NCI-H1436 treated with DMSO at 0.1 percent for 48 hours (cell line): Measurements from ENCODE around the gene TPBGL.

Source experiments
- DNase-seq: peaks from one replicate; lab custom pipeline; 2025; lab: John Stamatoyannopoulos, UW

TPBGL gene, protein sequence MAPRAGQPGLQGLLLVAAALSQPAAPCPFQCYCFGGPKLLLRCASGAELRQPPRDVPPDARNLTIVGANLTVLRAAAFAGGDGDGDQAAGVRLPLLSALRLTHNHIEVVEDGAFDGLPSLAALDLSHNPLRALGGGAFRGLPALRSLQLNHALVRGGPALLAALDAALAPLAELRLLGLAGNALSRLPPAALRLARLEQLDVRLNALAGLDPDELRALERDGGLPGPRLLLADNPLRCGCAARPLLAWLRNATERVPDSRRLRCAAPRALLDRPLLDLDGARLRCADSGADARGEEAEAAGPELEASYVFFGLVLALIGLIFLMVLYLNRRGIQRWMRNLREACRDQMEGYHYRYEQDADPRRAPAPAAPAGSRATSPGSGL

DNA sequence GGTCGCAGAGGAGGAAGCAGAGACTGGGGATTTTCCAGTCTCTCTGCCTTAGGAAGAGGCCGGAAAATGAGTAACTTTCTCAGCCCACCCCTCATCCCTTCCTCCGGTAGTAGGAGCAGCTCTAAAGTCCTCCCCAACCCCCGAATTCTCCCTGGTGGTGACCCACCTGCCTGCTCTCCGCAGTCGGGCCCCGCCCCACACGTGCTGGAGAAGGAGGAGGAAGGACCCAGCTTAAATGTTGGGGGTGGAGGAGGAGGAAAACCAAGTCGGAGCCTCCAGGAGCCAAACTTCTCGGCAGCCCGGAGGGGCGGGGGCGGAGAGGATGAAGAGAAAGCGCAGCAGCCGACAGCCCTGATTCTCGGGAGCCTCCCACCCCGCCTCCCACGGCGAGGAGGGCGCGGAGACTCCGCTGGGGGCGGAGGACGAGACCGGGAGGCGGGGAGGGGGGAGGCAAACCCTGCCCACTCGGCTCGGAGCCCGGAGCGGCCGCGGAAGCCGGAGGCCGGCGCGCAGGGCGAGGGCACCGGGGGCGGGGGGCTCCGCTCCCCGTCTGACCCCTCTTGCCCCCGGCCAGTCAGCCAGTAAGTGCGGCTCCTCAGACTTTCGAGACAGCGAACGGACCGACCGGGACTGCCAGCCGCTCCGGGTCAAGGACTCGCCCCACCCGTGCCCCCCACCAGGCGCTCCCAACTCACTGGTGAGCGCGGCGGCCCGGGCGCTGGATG, at the start of gene TPBGL:
Gene TPBGL (plus strand): TSS at position 464 of the 725 bp plus-strand sequence. CDS start 276 bp downstream, outside the sequence.
- no peak for DNase-seq

DNA sequence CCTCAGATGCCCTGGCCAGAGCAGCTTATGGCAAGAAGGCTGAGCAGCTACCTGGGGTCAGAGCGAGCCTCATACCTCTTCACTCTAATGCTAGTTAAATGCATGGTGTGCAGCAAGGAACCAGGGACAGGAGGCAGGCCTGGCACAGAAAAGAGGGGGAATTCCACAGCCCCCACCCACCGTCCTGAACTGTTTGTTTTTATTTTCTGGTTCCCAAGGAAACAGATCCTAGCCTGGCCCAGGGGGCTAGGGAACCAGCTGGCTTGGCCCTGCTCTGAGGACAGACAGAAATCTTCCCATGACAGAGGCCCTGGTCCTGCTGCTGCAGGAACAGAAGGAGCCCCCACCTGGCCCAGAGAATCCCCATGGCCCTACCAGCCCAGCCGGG, 49.2 kb upstream of the TPBGL start:
- DNase-seq: no peak

DNA sequence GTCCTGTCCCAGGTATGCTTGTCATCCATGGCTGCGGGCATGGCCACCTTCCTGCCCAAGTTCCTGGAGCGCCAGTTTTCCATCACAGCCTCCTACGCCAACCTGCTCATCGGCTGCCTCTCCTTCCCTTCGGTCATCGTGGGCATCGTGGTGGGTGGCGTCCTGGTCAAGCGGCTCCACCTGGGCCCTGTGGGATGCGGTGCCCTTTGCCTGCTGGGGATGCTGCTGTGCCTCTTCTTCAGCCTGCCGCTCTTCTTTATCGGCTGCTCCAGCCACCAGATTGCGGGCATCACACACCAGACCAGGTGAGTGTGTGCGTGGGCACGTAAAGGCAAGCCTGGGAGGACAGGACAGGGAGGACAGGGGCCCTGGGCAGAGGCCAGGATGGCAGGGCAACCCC, 47.3 kb upstream of the TPBGL start:
- DNase-seq: no peak

DNA sequence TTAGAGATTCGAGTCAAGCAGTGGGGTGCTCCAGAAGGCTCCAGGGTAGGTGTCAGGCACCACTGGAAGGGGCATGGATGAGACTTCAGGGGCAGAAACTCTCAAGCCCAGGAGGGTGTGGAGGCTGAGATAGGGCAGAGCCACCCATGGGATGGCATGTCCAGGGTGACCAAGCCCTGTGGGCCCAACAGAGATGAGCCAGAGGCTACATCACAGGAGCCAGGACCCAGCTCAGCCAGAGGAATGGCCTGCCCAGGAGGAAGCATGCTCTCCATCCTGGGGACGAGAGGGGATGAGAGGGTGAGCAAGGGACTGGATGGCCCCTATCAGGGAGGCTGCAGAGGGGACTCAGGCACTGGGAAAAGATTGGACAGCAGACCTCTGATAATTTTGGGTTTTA, 46.9 kb upstream of the TPBGL start:
- DNase-seq: no peak

DNA sequence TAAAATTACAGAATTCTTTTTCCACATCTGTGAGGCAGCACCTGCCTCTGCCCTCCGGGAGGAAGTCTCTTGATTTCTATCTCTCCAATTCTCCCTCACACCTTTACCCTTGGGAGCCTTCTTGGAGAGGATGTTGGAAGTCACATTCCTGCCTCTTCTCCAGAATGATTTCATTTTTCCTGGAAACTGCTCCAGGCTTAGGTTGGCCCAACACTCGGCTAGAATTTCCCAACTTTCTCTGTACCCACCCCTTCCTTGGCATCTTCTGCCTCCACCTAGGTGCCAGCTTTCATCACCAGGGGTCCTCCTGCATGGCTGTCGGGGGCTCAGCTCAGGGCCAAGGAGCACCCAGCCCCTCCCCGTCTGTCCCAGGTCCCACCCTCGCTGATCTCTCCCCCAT, 46.4 kb upstream of the TPBGL start:
- no peak for DNase-seq

DNA sequence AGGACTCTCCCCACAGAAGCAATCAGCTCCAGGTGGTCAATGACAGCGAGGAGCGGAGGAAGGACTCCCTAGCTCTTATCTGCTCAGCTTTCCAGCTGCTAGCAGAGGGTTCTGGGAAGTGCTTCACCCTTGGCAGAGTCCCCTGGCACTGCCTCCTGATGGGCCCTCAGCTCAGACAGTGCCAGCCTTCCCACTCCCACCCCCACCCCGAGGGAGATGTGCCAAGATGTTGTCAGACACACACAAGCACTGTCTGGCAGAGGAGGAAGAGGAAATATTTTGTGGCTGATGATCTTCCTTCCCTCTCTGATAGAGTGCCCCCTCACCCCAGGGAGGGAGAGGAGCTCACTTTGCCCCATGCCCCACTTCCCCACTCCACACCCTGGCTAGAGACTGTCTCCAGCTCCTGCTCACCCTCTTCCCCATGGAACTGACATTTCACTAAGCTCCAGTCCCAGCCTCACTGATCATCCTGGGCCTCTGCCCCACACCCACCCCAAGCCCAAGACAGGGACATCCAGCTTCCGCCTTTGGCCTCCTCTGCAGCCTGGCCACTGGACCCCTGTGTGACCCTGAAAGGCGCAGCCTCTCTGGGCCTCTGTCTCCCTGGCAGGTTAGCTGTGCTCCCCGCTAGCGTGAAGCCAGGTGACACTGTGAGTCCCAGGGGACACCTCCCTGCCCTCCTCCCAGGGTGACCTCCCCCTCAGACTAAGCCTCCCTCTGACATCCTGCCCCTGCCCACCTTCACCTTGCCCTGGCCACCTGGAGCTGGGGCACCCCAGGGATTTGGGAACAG, 45.2 kb upstream of the TPBGL start:
- no peak for DNase-seq

DNA sequence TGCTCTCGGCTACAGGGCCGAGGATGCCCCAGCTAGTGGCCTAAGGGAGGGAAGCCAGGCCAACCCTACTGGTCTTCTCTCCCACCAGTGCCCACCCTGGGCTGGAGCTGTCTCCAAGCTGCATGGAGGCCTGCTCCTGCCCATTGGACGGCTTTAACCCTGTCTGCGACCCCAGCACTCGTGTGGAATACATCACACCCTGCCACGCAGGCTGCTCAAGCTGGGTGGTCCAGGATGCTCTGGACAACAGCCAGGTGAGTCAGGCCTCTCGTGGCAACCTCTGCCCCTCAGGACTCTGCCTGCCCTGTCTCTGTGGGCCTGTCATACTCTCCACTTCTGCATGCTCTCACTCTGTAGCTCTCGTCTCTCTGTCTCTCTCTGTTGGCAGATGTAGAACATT, 44.1 kb upstream of the TPBGL start:
- DNase-seq: no peak

DNA sequence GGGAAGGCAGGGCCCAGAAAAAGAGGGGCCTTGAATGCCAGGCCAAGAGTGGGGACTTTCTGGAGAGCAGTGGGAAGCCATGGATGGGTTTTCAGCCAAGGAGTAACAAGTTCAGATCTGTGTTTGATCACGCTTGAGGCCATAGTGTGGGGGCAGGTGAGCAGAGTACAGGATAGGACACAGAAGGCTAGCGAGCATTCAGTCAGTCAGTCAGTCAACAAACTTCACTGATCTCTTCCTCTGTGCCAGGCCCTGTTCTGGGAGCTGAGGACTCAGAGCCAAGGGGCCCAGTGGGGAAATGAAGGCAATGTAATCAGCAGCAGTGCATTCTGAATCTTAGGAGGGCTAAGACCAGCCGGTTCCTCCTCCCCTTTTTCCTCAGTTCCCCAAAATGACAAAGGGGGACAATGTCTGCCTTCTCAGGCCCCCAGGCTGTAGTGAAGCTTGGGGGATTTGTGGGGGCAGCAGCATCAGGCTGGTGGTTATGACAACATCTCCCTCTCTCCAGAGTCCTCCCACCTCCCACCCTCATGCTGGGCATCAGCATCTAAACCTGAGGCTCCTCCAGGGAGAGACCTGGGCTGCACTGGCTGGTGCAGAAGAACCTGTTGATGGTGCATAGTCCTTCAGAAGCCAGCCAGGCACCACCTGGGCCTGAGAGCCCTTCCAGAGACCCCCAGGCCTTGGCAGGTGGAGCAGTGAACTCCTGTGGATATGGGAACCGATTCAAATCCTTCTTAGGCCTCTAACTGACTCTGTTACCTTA, 42.9 kb upstream of the TPBGL start:
- DNase-seq: no peak

DNA sequence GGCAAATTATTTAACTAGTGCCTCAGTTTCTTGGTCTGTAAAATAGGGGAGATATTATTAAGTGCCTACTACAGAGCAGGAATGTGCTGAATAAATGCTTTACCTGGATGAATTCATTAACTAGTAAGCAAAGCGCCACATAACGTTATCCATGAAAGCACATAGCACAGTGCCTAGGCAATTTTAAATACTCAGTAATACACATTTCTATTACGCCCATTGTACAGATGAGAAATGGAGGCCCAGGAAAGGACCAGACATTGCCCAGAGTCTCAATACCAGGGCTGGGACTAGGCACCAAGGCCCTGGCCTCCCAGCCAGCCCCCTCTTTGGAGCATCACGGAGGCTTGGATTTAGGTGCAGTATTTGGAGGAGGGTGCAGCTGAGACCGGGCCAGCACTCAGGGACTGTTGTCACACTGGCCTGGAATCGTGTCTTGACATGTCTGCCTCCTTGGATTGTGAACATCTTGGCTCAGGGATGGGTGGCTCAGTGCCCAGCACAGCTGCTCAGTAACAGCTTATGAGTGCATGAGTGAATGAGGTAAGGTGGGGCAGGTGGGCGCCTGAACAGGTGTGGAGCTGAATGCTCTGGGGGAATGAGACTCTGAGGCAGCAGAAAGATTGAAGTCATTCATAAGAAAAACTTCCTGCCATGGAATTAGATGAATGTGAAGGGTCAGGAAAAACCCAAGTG, 42.1 kb upstream of the TPBGL start:
- no peak for DNase-seq

DNA sequence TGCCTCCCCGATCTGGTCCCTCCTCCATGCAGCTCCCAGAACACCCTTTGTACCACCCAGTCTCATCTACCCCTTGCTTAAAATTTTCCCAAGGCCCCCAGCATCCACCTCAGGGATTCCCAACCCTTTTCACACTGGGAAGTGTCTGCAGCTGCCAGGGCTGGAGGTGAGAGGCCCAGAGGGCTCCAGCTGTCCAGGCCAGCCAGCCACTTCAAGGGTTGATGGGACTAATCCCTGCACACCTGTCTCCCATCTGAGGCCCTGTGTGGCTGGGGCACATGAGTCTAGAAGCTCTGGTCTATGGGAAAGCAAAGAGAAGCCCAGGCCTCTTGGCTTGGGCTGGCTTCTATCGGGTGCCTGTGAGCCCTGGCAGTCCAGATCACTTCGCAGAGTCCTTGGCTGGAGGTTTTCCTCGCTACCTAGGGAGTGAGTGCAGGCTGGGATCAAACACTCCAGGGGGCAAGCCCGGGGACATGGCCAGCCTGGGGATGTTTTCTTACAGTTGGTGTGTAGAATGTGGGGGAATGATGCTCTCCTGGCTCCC, 41.1 kb upstream of the TPBGL start:
- DNase-seq: no peak

DNA sequence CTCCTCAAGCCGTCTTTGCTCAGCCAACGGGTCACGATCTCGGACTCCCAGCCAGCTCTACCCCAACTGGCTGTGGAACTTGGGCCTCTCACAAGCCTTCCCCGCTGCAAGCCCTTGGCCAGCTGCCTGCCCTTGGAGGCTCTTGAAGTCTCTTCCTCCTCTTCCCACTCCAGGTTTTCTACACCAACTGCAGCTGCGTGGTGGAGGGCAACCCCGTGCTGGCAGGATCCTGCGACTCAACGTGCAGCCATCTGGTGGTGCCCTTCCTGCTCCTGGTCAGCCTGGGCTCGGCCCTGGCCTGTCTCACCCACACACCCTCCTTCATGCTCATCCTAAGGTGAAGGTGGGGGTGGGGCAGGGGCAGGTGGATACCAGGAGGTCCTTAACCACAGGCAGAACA, 40.5 kb upstream of the TPBGL start:
- DNase-seq: no peak

DNA sequence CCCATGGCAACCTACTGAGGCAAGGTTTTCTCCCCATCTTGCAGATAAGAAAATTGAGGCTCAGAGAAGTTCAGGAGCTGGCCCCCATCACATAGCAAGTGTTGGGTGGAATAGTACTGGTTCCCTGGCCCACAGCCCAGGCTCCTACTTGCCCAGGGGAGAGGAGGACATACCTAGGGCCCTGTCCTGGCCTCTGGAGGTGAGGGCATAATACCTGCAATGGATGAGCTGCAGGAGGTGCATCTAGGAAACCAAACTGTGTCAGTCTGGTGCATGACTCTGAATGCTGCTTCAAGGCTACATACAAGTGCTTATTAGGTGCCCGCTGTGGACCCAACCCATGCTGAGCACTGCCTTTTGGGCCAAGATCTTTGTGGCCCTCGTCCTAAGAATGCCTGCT, 40.0 kb upstream of the TPBGL start:
- DNase-seq: no peak

DNA sequence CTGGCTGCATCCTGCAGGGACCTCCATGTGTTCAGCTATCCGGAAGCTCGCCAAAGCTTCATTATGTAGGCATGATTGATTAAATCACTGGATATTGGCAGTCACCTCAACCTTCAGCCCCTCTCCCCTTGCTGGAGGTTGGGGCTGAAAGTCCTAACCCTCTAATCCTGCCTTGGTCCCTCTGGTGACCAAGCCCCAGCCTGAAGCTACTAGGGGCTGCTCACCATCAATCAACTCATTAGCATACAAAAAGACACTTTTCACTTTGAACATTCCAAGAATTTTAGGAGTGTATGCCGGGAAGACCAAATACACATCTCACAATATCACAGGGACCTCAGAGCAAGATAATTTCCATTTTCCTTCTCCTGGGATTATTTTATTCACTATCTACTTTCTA, 38.8 kb upstream of the TPBGL start:
- no peak for DNase-seq

DNA sequence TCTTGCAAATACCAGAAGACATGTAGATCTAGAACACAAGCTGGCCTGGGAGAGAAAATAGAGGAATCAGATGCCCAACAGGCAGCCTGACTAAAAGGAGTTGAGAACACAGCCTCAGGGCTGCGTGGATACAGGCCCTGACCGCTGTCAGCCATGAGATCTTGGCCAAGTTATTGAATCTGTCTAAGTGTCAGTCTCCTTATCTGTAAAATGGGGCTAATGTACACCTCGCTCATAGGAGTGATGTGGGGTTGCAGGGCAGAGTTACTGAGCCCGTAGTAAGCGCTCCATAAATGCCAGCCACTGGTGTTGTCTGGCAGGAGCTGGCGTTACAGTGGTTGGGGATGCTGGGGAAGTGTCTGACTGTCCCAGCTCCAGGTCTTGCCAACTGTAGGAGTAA, 38.4 kb upstream of the TPBGL start:
- no peak for DNase-seq

DNA sequence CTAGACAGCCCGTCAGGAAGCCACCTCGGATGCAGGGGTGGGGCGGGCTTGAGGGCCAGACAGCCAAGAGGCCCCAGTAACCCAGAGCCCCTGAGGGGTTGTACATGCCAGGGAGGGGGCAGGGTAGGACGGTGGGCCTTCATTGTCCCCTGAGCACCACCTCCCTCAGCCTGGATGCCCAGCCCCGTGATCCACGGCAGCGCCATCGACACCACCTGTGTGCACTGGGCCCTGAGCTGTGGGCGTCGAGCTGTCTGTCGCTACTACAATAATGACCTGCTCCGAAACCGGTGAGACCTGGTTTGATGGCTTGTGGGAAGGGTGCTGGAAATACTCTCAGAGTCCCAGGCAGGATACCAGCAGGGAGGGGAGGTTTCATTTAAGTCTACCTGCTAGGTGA, 37.4 kb upstream of the TPBGL start:
- DNase-seq: no peak

DNA sequence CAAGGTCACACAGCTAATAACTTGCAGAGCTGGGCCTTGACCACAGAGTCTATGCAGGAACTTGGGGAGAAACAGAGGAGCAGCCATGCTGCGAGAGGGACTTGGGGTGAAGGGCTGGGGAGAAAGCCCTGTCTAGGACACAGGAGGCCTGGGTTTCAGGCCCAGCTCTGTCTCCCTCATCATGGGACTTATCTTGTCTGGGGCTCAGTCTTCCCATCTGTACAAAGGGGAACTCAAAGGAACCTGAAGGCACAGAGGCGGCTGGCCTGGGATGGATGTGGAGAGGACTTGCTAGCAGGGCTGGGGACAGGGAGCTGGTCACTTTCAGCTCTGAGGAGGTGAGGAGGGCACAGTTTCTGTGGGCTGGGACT, 36.9 kb upstream of the TPBGL start:
- DNase-seq: no peak

DNA sequence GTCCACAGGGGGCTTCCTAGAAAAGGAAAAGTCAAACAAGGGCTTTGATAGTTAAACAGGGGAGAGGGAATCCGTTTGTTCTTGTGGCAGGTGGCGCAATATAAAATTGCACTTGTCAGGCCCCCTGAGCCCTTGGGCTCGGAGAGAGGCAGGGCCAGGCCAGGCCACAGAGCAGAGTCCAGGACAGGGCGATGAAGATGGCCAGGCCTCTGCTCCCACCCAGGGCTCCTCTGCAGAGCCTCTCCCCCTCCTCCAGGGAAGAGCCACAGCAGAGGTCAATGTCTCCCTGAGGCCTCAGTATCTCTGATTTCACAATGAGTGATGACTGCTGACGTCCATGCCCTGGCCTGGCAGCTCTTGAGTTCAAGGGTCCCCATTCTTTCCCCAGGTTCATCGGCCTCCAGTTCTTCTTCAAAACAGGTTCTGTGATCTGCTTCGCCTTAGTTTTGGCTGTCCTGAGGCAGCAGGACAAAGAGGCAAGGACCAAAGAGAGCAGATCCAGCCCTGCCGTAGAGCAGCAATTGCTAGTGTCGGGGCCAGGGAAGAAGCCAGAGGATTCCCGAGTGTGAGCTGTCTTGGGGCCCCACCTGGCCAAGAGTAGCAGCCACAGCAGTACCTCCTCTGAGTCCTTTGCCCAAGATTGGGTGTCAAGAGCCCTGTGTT, 36.4 kb upstream of the TPBGL start:
- no peak for DNase-seq

DNA sequence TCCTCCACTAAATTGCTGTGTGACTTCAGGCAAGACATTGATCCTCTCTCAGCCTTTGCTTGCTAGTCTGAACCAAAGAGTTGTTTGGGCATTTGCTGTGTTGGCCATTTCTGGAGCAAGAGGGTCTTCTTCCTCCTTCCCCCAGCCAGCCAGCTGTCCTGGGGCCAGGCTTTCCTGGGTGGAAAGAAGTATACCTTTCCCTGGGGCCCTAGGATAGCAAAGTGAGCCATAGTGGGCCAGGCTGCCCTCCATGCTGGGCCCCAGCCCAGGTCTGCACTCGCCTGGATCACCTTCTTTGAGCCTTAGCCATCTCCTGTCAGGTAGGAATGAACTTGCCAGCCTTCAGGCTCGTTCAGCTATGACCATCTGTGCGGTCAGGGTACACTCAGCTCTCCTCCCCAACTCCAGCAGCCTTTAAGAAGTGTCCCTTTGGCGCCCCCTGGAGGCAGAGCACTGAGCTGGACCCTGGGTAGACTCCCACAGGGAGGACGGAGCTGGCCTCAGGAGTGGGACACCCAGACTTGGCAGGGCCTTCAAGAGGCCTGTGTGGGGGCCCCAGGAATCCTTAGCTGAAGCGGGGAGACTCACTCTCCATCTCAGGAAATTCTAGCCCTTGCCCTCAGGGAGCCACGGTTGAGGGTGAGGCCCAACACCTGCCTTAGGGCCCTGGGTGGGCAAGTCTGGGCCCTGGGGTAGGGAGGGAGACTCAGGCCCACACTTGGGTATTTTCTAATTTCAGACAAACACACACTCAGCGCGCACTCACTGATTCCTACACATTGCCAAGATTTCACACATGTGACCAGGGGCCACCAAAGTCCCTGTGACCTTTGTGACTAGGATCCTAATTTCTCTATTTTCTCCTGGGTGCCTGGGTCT, 35.6 kb upstream of the TPBGL start:
- no peak for DNase-seq

DNA sequence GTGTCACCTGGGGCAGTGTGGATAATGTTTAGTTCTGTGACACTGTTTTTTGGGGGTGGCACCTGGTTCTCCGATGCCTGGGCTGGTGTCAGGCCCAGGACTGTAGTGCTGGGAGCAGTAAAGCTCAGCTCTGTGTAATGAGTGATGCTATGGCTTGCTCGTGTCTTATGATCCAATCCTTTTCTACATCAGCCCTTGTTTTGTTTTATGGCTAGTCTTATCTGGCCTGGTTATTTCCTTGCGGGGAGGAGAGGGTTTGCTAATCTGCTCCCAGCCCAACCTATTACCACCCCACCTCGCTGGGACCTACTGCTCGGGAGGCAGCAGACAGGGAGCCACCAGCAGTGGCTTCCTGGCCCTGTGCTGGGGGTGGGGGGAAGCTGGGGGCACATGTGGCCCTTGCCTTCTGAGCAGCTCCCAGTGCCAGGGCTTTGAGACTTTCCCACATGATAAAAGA, 35.0 kb upstream of the TPBGL start:
- DNase-seq: no peak

DNA sequence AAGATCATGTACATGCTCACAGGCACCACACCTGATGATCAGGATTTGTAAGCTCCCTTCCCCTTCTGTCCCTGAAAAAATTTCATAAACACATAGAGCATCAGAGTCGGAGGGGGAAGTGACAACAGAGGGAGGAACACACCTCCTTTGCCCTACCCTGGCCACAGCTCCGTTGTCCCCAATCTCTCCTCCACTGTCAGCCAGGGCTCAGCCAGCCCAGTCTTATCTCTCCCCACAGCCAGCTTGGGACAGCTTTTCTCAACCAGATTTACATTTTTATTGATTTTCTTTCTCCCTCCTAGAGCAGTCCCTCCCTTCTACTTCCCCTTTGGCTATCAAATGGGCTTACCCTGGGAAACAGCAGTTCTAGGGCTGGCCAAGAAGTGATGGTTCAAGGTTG, 32.1 kb upstream of the TPBGL start:
- no peak for DNase-seq
